Smooth muscle cell (in vitro differentiated cells): ENCODE data around the gene HK1. TPM values are rescaled to one million over a fixed set of nuclear protein-coding genes. Genes with fewer than 3 reads are reported as not detected.

ENCODE experiments used
- DNase-seq: peaks from one replicate; lab custom pipeline; 2025; ENCODE audit not compliant: unreplicated experiment; lab: John Stamatoyannopoulos, UW
- H2AFZ ChIP-seq: fragments of 200-600 bp; sonication (generic); 2 replicates; pipeline ENCODE4 v1.6.0; 2016; ENCODE audit warnings: antibody characterized with exemption, low read depth, mild to moderate bottlenecking
- H3F3A ChIP-seq: fragments of 200-600 bp; sonication (generic); 2 replicates; pipeline ENCODE4 v1.6.0; 2017; ENCODE audit warnings: antibody characterized with exemption, low read depth
- H3K27ac ChIP-seq: fragments of 200-600 bp; sonication (generic); 2 replicates; pipeline ENCODE4 v1.5.1; 2016; ENCODE audit warnings: low read depth, mild to moderate bottlenecking
- H3K27me3 ChIP-seq: fragments of 200-600 bp; sonication (generic); 2 replicates; pipeline ENCODE4 v1.6.1; 2016; ENCODE audit warnings: low read depth, mild to moderate bottlenecking
- H3K36me3 ChIP-seq: fragments of 200-600 bp; sonication (generic); 2 replicates; pipeline ENCODE4 v1.5.1; 2016; ENCODE audit warnings: low read depth
- H3K4me1 ChIP-seq: fragments of 200-600 bp; sonication (generic); 2 replicates; pipeline ENCODE4 v1.5.1; 2016; ENCODE audit warnings: low read depth
- H3K4me2 ChIP-seq: fragments of 200-600 bp; sonication (generic); 2 replicates; pipeline ENCODE4 v1.6.0; 2016; ENCODE audit warnings: mild to moderate bottlenecking
- H3K4me3 ChIP-seq: fragments of 200-600 bp; sonication (generic); 2 replicates; pipeline ENCODE4 v1.5.1; 2016; ENCODE audit warnings: mild to moderate bottlenecking
- H3K79me2 ChIP-seq: fragments of 200-600 bp; sonication (generic); 2 replicates; pipeline ENCODE4 v1.6.0; 2016; ENCODE audit warnings: low read depth, mild to moderate bottlenecking
- H3K9ac ChIP-seq: fragments of 200-600 bp; sonication (generic); 2 replicates; pipeline ENCODE4 v1.6.0; 2016; ENCODE audit warnings: low read depth
- H3K9me3 ChIP-seq: fragments of 200-600 bp; sonication (generic); replicated peaks from 2 replicates; pipeline ENCODE4 v1.5.1; 2016; ENCODE audit warnings: low read depth
- H4K20me1 ChIP-seq: fragments of 200-600 bp; sonication (generic); 2 replicates; pipeline ENCODE4 v1.6.0; 2016; ENCODE audit warnings: low read depth
- WGBS: methylation state at CpG from one replicate; pipeline ENCODE4 v1.1.7; 2016; ENCODE audit warnings: low lambda C conversion rate; 5-methylcytosine and 5-hydroxymethylcytosine counted together
- polyA plus RNA-seq: library from polyadenylated mRNA; unstranded; fragments of >200 nt; fragmentation: Nextera tagmentation; extraction: Ambion mirVana; gene quantifications from 2 replicates; pipeline ENCODE4 v1.2.1, GENCODE V29; 2016
- total RNA-seq: library from RNA; depleted of rRNA; stranded (reverse); fragments of >200 nt; gene quantifications from 2 replicates; pipeline ENCODE4 v1.2.3, GENCODE V29; 2014
- TF ChIP-seq, protein P1 (sequence below): fragments of 200-600 bp; sonication (generic); IDR thresholded peaks from 2 replicates; pipeline ENCODE4 v1.5.1; 2017; ENCODE audit warnings: borderline replicate concordance, mild to moderate bottlenecking, antibody characterized with exemption; ENCODE audit not compliant: insufficient read depth, poor library complexity, severe bottlenecking

Gene HK1
- total and polyA plus RNA-seq, 2 experiments from 2014 or later, result 62.7 to 123 TPM

DNA sequence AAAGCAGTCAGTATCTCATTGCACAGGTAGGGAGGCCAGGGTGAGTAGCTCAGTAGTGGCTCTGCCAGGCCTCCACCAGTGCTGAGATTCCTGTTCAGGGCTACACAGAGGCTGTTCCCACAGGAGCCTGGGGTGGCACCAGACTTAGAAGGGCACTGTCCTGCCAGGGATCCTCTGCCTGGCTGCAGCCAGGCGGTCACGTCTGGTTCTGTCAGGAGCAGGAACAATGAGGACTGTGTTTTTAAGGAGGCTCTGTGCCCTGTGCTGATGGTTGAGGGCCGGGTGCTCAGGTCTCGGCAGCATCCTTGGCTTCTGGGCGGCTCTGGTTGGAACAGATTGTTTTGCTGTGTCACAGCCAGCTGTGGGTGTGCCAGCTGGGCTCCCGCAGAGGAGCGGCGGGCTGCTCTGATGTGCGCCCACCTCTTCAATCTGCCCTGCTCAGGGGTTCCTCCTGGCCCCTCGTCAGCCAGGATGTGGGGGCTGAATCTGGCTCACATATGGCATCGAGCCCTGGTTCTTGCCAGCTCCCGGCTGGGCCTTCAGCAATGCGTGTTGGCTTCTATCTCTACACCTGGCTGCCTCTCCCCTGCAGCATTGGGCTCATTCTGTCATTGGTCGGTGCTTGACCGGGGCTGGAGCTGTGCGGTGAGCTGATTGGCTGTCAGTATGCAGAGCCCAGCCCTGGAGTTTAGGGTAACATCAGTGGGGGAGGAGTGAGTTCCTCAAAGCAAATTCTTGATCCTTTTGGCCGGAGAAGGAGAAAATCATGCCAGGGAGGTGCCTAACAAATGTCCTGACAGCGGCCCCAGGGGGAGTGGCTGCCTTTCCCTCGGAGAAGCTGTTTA, 97.2 kb downstream of the HK1 start:
- H3K4me3 ChIP-seq, result no peak overlapping the region
- peaks cover 20% of the 10 kb centered on the region for H3K36me3 ChIP-seq
- no peak overlapping the region for H3K4me2 ChIP-seq
- no peak overlapping the region for H3K27ac ChIP-seq
- peaks cover 5% of the 10 kb centered on the region for H3K79me2 ChIP-seq
- no peaks in the 10 kb centered on the region for H3K27me3 ChIP-seq
- WGBS, result 83% methylated on average over 19 of the region's 19 CpGs
- no peaks in the 10 kb centered on the region for H3F3A ChIP-seq
- H3K9me3 ChIP-seq, result no peaks in the 10 kb centered on the region
- TF ChIP-seq, protein P1, sequence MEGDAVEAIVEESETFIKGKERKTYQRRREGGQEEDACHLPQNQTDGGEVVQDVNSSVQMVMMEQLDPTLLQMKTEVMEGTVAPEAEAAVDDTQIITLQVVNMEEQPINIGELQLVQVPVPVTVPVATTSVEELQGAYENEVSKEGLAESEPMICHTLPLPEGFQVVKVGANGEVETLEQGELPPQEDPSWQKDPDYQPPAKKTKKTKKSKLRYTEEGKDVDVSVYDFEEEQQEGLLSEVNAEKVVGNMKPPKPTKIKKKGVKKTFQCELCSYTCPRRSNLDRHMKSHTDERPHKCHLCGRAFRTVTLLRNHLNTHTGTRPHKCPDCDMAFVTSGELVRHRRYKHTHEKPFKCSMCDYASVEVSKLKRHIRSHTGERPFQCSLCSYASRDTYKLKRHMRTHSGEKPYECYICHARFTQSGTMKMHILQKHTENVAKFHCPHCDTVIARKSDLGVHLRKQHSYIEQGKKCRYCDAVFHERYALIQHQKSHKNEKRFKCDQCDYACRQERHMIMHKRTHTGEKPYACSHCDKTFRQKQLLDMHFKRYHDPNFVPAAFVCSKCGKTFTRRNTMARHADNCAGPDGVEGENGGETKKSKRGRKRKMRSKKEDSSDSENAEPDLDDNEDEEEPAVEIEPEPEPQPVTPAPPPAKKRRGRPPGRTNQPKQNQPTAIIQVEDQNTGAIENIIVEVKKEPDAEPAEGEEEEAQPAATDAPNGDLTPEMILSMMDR, result no peak
- DNase-seq, result no peak
- H2AFZ ChIP-seq, result no peak overlapping the region
- H3K4me1 ChIP-seq, result no peaks in the 10 kb centered on the region
- peaks cover 91% of the 10 kb centered on the region for H4K20me1 ChIP-seq
- no peak overlapping the region for H3K9ac ChIP-seq

DNA sequence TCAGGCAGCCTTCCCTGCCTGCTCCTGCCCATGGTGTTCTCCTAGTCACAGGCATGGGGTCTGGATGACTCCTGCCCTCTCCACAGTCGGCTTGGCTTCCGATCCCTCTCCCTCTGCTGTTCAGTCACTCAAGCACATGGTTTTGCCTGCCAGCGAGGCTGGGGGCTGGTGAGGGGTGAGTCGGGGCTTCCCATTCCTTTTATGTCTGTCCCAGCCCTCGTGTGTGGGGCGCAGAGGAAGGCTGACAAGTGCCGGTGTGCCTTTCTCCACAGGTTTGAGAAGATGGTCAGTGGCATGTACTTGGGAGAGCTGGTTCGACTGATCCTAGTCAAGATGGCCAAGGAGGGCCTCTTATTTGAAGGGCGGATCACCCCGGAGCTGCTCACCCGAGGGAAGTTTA, 98.4 kb downstream of the HK1 start:
- Histone ChIP-seq H3F3A (no peaks in the 10 kb centered on the region), H3K27ac (no peak overlapping the region), H3K79me2 (no peaks in the 10 kb centered on the region), H3K4me1 (no peaks in the 10 kb centered on the region), H3K9me3 (no peaks in the 10 kb centered on the region), H3K36me3 (peaks cover 12% of the 10 kb centered on the region), H4K20me1 (peaks cover 94% of the 10 kb centered on the region), H3K4me2 (no peak overlapping the region), H3K9ac (no peak overlapping the region), H3K27me3 (no peaks in the 10 kb centered on the region), H3K4me3 (no peak overlapping the region), H2AFZ (no peak overlapping the region)
- TF ChIP-seq, protein P1, result no peak
- WGBS, result 95% methylated on average over 11 of the region's 11 CpGs
- DNase-seq, result no peak

DNA sequence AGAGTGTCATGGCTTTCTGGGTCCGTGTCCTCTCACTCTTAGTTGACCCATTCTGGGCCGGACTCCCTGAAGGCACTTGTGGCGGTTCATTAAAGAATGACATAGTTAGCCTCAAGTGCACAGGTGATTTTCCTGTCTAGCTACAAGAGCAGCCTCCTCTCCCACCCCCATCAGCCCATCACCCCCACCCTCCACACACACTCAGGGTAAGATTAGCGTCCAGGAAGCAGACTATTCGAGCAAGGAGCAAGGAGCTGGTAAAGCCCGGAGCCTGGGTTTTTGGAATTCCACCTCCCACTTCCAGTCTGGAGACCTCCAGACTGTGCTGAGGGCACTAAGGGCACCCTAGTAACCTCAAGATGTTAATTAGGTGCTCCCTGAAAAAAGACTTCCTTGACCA, 98.9 kb downstream of the HK1 start:
- Histone ChIP-seq H3K9me3 (no peaks in the 10 kb centered on the region), H3K79me2 (no peaks in the 10 kb centered on the region), H3K4me2 (no peak overlapping the region), H4K20me1 (peaks cover 94% of the 10 kb centered on the region), H3F3A (no peaks in the 10 kb centered on the region), H3K27ac (no peak overlapping the region), H3K4me3 (no peak overlapping the region), H3K27me3 (no peaks in the 10 kb centered on the region), H3K9ac (no peak overlapping the region), H3K36me3 (peaks cover 12% of the 10 kb centered on the region), H2AFZ (no peak overlapping the region), H3K4me1 (no peaks in the 10 kb centered on the region)
- 76% methylated on average over 6 of the region's 6 CpGs for WGBS
- no peak for DNase-seq
- TF ChIP-seq, protein P1, result no peak

DNA sequence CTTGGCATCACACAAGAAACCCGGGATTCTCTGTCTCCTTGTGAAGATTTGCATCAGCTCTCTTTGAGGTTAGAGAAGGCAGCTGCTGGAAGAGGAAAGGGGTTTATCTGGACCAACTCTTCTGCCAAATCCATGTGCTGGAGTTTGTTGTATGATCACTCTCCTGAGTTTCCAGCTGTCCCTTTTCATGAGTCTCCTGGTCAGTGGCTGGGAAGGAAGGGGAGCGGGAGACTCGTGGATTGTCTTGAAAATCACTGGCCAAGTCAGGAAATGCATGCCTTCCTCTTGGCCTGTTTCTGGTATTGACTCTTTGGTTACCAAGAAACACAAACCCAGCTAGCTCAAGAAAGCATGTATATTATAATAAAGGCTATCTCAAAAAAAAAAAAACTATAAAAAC, 99.6 kb downstream of the HK1 start:
- TF ChIP-seq, protein P1, result no peak
- H3K79me2 ChIP-seq, result no peaks in the 10 kb centered on the region
- no peak overlapping the region for H3K9ac ChIP-seq
- peaks cover 95% of the 10 kb centered on the region for H4K20me1 ChIP-seq
- DNase-seq, result no peak
- peaks cover under 1% of the 10 kb centered on the region for H3F3A ChIP-seq
- H3K9me3 ChIP-seq, result no peaks in the 10 kb centered on the region
- H3K4me2 ChIP-seq, result no peak overlapping the region
- 63% methylated on average over 3 of the region's 3 CpGs for whole genome bisulfite sequencing
- H3K36me3 ChIP-seq, result peaks cover 12% of the 10 kb centered on the region
- no peaks in the 10 kb centered on the region for H3K4me1 ChIP-seq
- no peaks in the 10 kb centered on the region for H3K27me3 ChIP-seq
- no peak overlapping the region for H3K27ac ChIP-seq
- no peak overlapping the region for H2AFZ ChIP-seq
- no peak overlapping the region for H3K4me3 ChIP-seq
